ENCODE results near the gene DNAH14. TPM values are rescaled to one million over a fixed set of nuclear protein-coding genes. Genes with fewer than 3 reads are reported as not detected.
A peak's percentile ranks its signal among the peaks of the same experiment; 100 is the strongest.
"Not testable (repeated sequence)": the region's sequence is repeated elsewhere in the genome, so short reads cannot be mapped to it uniquely, and the experiment has no call there.

DNAH14 gene
- polyA plus RNA-seq: 2.5 to 6.4 TPM (median 3.0 TPM) in 3 replicates
- polyA plus RNA-seq (2011; ENCODE audit: low read depth): 7.9 TPM
- 3.4 and 6.9 TPM in 2 replicates for polyA plus RNA-seq (2011; cell fraction: cytosol; rRNA removed)
- polyA plus RNA-seq (2011; cell fraction: nucleus; rRNA removed): 9.6 and 13.2 TPM in 2 replicates
- polyA plus RNA-seq (2012; ENCODE audit: low replicate concordance): 2.7 and 3.9 TPM in 2 replicates
- 2.1 to 5.6 TPM in 2 of 3 replicates, not detected in the other for polyA minus RNA-seq
- polyA minus RNA-seq (2011; cell fraction: cytosol; rRNA and poly(A)+ RNA removed): 11.1 TPM
- 9.5 and 29.1 TPM in 2 replicates for polyA minus RNA-seq (2011; cell fraction: nucleus; rRNA and poly(A)+ RNA removed)

- FAIRE-seq (no peak), DNase-seq (ENCODE audit: low read depth, low spot score) (no peak)
- dilution Hi-C loops (cut with MboI; ENCODE audit: extremely low pct_ligation_motif_present, low sequenced_read_pairs): no loop called here
Measured at GRCh38 chr1:224929335-224930237, at the start of gene DNAH14. Gene DNAH14 (plus strand): TSS chr1:224929675. CDS start chr1:224952703, 23,028 bp downstream.

GRCh38 chr1:224880593-224881307, 48.7 kb upstream of the DNAH14 start:
- H2AFZ ChIP-seq (ENCODE audit: control insufficient read depth, low read length): no peak overlapping the region
- no peaks in the 10 kb centered on the region for H3K9me3 ChIP-seq (ENCODE audit: control insufficient read depth, low read depth, low read length)
- H3K27me3 ChIP-seq (ENCODE audit: control insufficient read depth, extremely low read depth, insufficient read depth, low read length): no peaks in the 10 kb centered on the region
- no peak for DNase-seq (ENCODE audit: low read depth, low spot score)
- no peak for TF ChIP-seq EZH2 (IDR thresholded peaks at IDR 0.05; ENCODE audit: low read length)
- no peak for TF ChIP-seq CTCF (optimal IDR thresholded peaks at IDR 0.05 in 1 of 3, IDR thresholded peaks at IDR 0.05 in 1 of 3, conservative IDR thresholded peaks at IDR 0.05 in 1 of 3; ENCODE audit: extremely low read depth in 1 of 3, insufficient read depth in 2 of 3, low read length in 3 of 3)
- H3K4me1 ChIP-seq (ENCODE audit: control insufficient read depth, extremely low read depth, insufficient read depth, low read length): no peaks in the 10 kb centered on the region
- H3K4me2 ChIP-seq (ENCODE audit: control insufficient read depth, extremely low read depth, insufficient read depth, low read depth, low read length): no peak overlapping the region
- no peaks in the 10 kb centered on the region for H3K79me2 ChIP-seq (ENCODE audit: control insufficient read depth, insufficient read depth, low read length)
- no peak overlapping the region for H3K9ac ChIP-seq (ENCODE audit: control insufficient read depth, extremely low read depth, insufficient read depth, low read length)
- no peak for FAIRE-seq
- no peak overlapping the region for H3K27ac ChIP-seq (ENCODE audit: control insufficient read depth, insufficient read depth, low read length)
- dilution Hi-C loops (cut with MboI; ENCODE audit: extremely low pct_ligation_motif_present, low sequenced_read_pairs): no loop called here
- H3K36me3 ChIP-seq (ENCODE audit: control insufficient read depth in 2 of 2, extremely low read depth in 1 of 2, insufficient read depth in 2 of 2, low read length in 2 of 2): no peaks in the 10 kb centered on the region
- no peak overlapping the region for H3K4me3 ChIP-seq (ENCODE audit: control insufficient read depth in 2 of 3, extremely low read depth in 1 of 3, insufficient read depth in 2 of 3, low read depth in 1 of 3, low read length in 3 of 3)
- no peaks in the 10 kb centered on the region for H3K9me1 ChIP-seq (ENCODE audit: control insufficient read depth, extremely low read depth, insufficient read depth, low read length)
- H4K20me1 ChIP-seq (ENCODE audit: control insufficient read depth, extremely low read depth, insufficient read depth, low read length): no peaks in the 10 kb centered on the region

More at GRCh38 chr1:224929335-224930237, at the start of gene DNAH14:
- Histone ChIP-seq H3K9me3 (ENCODE audit: control insufficient read depth, low read depth, low read length) (peaks cover 2% of the 10 kb centered on the region), H3K9me1 (ENCODE audit: control insufficient read depth, extremely low read depth, insufficient read depth, low read length) (no peaks in the 10 kb centered on the region), H3K27me3 (ENCODE audit: control insufficient read depth, extremely low read depth, insufficient read depth, low read length) (no peaks in the 10 kb centered on the region), H4K20me1 (ENCODE audit: control insufficient read depth, extremely low read depth, insufficient read depth, low read length) (no peaks in the 10 kb centered on the region), H3K4me2 (ENCODE audit: control insufficient read depth, extremely low read depth, insufficient read depth, low read depth, low read length) (peak within 1 kb of the TSS; percentile 78), H3K4me1 (ENCODE audit: control insufficient read depth, extremely low read depth, insufficient read depth, low read length) (no peaks in the 10 kb centered on the region), H3K27ac (ENCODE audit: control insufficient read depth, insufficient read depth, low read length) (no peak within 1 kb of the TSS), H3K36me3 (ENCODE audit: control insufficient read depth in 2 of 2, extremely low read depth in 1 of 2, insufficient read depth in 2 of 2, low read length in 2 of 2) (no peaks in the 10 kb centered on the region), H3K9ac (ENCODE audit: control insufficient read depth, extremely low read depth, insufficient read depth, low read length) (peak within 1 kb of the TSS; percentile 56), H2AFZ (ENCODE audit: control insufficient read depth, low read length) (peak within 1 kb of the TSS; percentile 91), H3K79me2 (ENCODE audit: control insufficient read depth, insufficient read depth, low read length) (no peaks in the 10 kb centered on the region), H3K4me3 (ENCODE audit: control insufficient read depth in 2 of 3, extremely low read depth in 1 of 3, insufficient read depth in 2 of 3, low read depth in 1 of 3, low read length in 3 of 3) (peak within 1 kb of the TSS; percentile 26 to 64 (median 60))
- no peak for TF ChIP-seq CTCF (optimal IDR thresholded peaks at IDR 0.05 in 1 of 3, IDR thresholded peaks at IDR 0.05 in 1 of 3, conservative IDR thresholded peaks at IDR 0.05 in 1 of 3; ENCODE audit: extremely low read depth in 1 of 3, insufficient read depth in 2 of 3, low read length in 3 of 3)
- no peak for TF ChIP-seq EZH2 (IDR thresholded peaks at IDR 0.05; ENCODE audit: low read length)

DNA sequence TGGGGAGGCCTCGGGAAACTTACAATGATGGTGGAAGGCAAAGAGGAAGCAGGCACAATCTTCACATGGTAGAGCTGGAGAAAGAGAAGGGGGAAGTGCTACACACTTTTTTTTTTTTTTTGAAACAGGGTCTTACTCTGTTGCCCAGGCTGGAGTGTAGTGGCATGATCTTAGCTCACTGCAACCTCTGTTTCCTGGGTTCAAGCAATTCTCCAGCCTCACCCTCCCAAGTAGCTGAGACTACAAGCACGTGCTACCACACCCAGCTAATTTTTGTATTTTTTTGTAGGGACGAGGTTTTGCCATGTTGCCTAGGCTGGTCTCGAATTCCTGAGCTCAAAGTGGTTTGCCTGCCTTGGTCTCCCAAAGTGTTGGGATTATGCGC, 48.2 kb upstream of the DNAH14 start:
- H3K4me3 ChIP-seq (ENCODE audit: control insufficient read depth in 2 of 3, extremely low read depth in 1 of 3, insufficient read depth in 2 of 3, low read depth in 1 of 3, low read length in 3 of 3); FAIRE-seq; H3K9me1 ChIP-seq (ENCODE audit: control insufficient read depth, extremely low read depth, insufficient read depth, low read length); dilution Hi-C loops (cut with MboI; ENCODE audit: extremely low pct_ligation_motif_present, low sequenced_read_pairs); H3K9me3 ChIP-seq (ENCODE audit: control insufficient read depth, low read depth, low read length); DNase-seq (ENCODE audit: low read depth, low spot score); H3K27ac ChIP-seq (ENCODE audit: control insufficient read depth, insufficient read depth, low read length); H2AFZ ChIP-seq (ENCODE audit: control insufficient read depth, low read length); H3K27me3 ChIP-seq (ENCODE audit: control insufficient read depth, extremely low read depth, insufficient read depth, low read length); H4K20me1 ChIP-seq (ENCODE audit: control insufficient read depth, extremely low read depth, insufficient read depth, low read length); H3K4me2 ChIP-seq (ENCODE audit: control insufficient read depth, extremely low read depth, insufficient read depth, low read depth, low read length); H3K36me3 ChIP-seq (ENCODE audit: control insufficient read depth in 2 of 2, extremely low read depth in 1 of 2, insufficient read depth in 2 of 2, low read length in 2 of 2); H3K79me2 ChIP-seq (ENCODE audit: control insufficient read depth, insufficient read depth, low read length); H3K9ac ChIP-seq (ENCODE audit: control insufficient read depth, extremely low read depth, insufficient read depth, low read length); H3K4me1 ChIP-seq (ENCODE audit: control insufficient read depth, extremely low read depth, insufficient read depth, low read length): not testable (repeated sequence)
